IMR-90 (cell line): ENCODE data around the gene PRKAR2A. TPM values are rescaled to one million over a fixed set of nuclear protein-coding genes. Genes with fewer than 3 reads are reported as not detected.

ENCODE experiments used
- ATAC-seq: fragments of 200-7000 bp; cut with Tn5 transposase; 2 replicates; pipeline ENCODE4 v1.9.1; 2020; ENCODE audit warnings: low read depth, mild to moderate bottlenecking, moderate library complexity
- BruUV-seq: library from RNA; stranded (reverse); fragments of 400-500 nt; replicated peaks from 2 replicates; lab custom pipeline; 2021; lab: Mats Ljungman, UMichigan
- CTCF ChIA-PET: fragments of 300-600 bp; formaldehyde crosslinking; extraction: SDS; loops from one replicate; lab custom pipeline; 2021; ENCODE audit warnings: antibody characterized with exemption; lab: Yijun Ruan, JAX
- POLR2A ChIA-PET: fragments of 300-600 bp; sonication (Branson Sonifier 250); formaldehyde crosslinking; loops from one replicate; lab custom pipeline; 2022; ENCODE audit warnings: antibody characterized with exemption; ENCODE audit not compliant: unreplicated experiment; lab: Charles Lee
- DNase-seq: peaks from one replicate; pipeline ENCODE4 v3.0.0; 2013
- H2AFZ ChIP-seq: replicated peaks from 2 replicates; pipeline ENCODE3; 2013; ENCODE audit warnings: low read length, mild to moderate bottlenecking; ENCODE audit not compliant: poor library complexity
- H2AK5ac ChIP-seq: 2 replicates; pipeline ENCODE4 v1.6.1; 2013; ENCODE audit warnings: low read depth, low read length, inconsistent platforms
- H2AK9ac ChIP-seq: replicated peaks from 2 replicates; pipeline ENCODE3; 2013; ENCODE audit warnings: mild to moderate bottlenecking, low read depth, low read length, moderate library complexity; ENCODE audit not compliant: poor library complexity
- H2BK120ac ChIP-seq: 2 replicates; pipeline ENCODE4 v1.6.1; 2013; ENCODE audit warnings: low read depth, low read length, inconsistent platforms
- H2BK15ac ChIP-seq: 3 replicates; pipeline ENCODE4 v1.6.1; 2013; ENCODE audit warnings: low read depth, low read length, inconsistent platforms
- H2BK20ac ChIP-seq: 2 replicates; pipeline ENCODE4 v1.6.1; 2013; ENCODE audit warnings: low read depth, mild to moderate bottlenecking, inconsistent platforms, low read length, moderate library complexity
- H2BK5ac ChIP-seq: 2 replicates; pipeline ENCODE4 v1.6.1; 2013; ENCODE audit warnings: mild to moderate bottlenecking, low read depth, low read length, inconsistent platforms; ENCODE audit not compliant: poor library complexity, severe bottlenecking
- H3K14ac ChIP-seq: replicated peaks from 2 replicates; pipeline ENCODE4 v1.6.1; 2013; ENCODE audit warnings: low read depth, low read length, inconsistent platforms
- H3K18ac ChIP-seq: 2 replicates; pipeline ENCODE4 v1.6.1; 2013; ENCODE audit warnings: low read depth, low read length, control low read depth
- H3K23ac ChIP-seq: 2 replicates; pipeline ENCODE4 v1.6.1; 2013; ENCODE audit warnings: low read depth, low read length, inconsistent platforms
- H3K27ac ChIP-seq: 2 replicates; pipeline ENCODE4 v1.5.1; 2013; ENCODE audit warnings: mild to moderate bottlenecking, control low read depth, low read length; ENCODE audit not compliant: insufficient read depth
- H3K27me3 ChIP-seq: 2 replicates; pipeline ENCODE4 v1.6.1; 2013; ENCODE audit warnings: low read length; ENCODE audit not compliant: control insufficient read depth, insufficient read depth
- H3K36me3 ChIP-seq: 2 replicates; pipeline ENCODE4 v1.6.1; 2013; ENCODE audit warnings: low read length, mixed read lengths; ENCODE audit not compliant: control insufficient read depth, insufficient read depth
- H3K4ac ChIP-seq: 2 replicates; pipeline ENCODE4 v1.6.1; 2013; ENCODE audit warnings: low read depth, low read length, inconsistent platforms
- H3K4me1 ChIP-seq: 2 replicates; pipeline ENCODE4 v1.6.1; 2013; ENCODE audit warnings: low read length, mixed read lengths; ENCODE audit not compliant: control insufficient read depth, insufficient read depth
- H3K4me2 ChIP-seq: 2 replicates; pipeline ENCODE4 v1.6.1; 2013; ENCODE audit warnings: low read depth, mild to moderate bottlenecking, control low read depth, low read length, moderate library complexity
- H3K4me3 ChIP-seq: 2 replicates; pipeline ENCODE4 v1.5.1; 2013; ENCODE audit warnings: low read depth, mild to moderate bottlenecking, control low read depth, low read length, moderate library complexity; ENCODE audit not compliant: insufficient read depth
- H3K56ac ChIP-seq: 2 replicates; pipeline ENCODE4 v1.6.1; 2013; ENCODE audit warnings: low read length, inconsistent platforms; ENCODE audit not compliant: insufficient read depth; ENCODE audit errors: extremely low read depth
- H3K79me1 ChIP-seq, 2 experiments: 2 replicates each; pipeline ENCODE4 v1.6.1; 2013; ENCODE audit warnings: low read length in 2 of 2, inconsistent platforms in 1 of 2, low read depth in 1 of 2
- H3K9ac ChIP-seq: 2 replicates; pipeline ENCODE4 v1.6.1; 2013; ENCODE audit warnings: low read depth, low read length, control low read depth
- H3K9me1 ChIP-seq: 2 replicates; pipeline ENCODE4 v1.6.1; 2013; ENCODE audit warnings: low read length, inconsistent platforms; ENCODE audit not compliant: insufficient read depth
- H3K9me3 ChIP-seq: 2 replicates; pipeline ENCODE4 v1.6.1; 2013; ENCODE audit warnings: low read length; ENCODE audit not compliant: control insufficient read depth, insufficient read depth
- H4K20me1 ChIP-seq: 2 replicates; pipeline ENCODE4 v1.6.1; 2013; ENCODE audit warnings: low read length, inconsistent platforms; ENCODE audit not compliant: insufficient read depth
- H4K5ac ChIP-seq: 2 replicates; pipeline ENCODE4 v1.6.1; 2013; ENCODE audit warnings: mild to moderate bottlenecking, low read depth, low read length, control low read depth
- H4K8ac ChIP-seq, 2 experiments: 2 replicates each; pipeline ENCODE4 v1.6.1; 2013; ENCODE audit warnings: low read depth in 2 of 2, low read length in 2 of 2, control low read depth in 1 of 2, inconsistent platforms in 1 of 2
- H4K91ac ChIP-seq: 2 replicates; pipeline ENCODE4 v1.6.1; 2013; ENCODE audit warnings: low read depth, low read length, inconsistent platforms; ENCODE audit not compliant: insufficient read depth
- CEBPB ChIP-seq: IDR thresholded peaks from 2 replicates; pipeline ENCODE4 v1.6.1; 2012; ENCODE audit warnings: low read depth, low read length, improper control_type of control experiment
- CHD1 ChIP-seq: IDR thresholded peaks from 2 replicates; pipeline ENCODE4 v1.6.1; 2012; ENCODE audit warnings: low read depth, low read length, improper control_type of control experiment
- CTCF ChIP-seq: conservative IDR thresholded peaks from 2 replicates; pipeline ENCODE4 v1.5.1; 2012; ENCODE audit warnings: mild to moderate bottlenecking, low read depth, low read length, improper control_type of control experiment
- ELK1 ChIP-seq: fragments of 150-350 bp; IDR thresholded peaks from 2 replicates; pipeline ENCODE4 v1.6.1; 2016; ENCODE audit warnings: low read depth, mild to moderate bottlenecking, low read length, moderate library complexity, borderline replicate concordance
- MXI1 ChIP-seq: IDR thresholded peaks from 2 replicates; pipeline ENCODE4 v1.6.1; 2012; ENCODE audit warnings: low read depth, mild to moderate bottlenecking, low read length, moderate library complexity, borderline replicate concordance
- NFE2L2 ChIP-seq: fragments of 150-350 bp; IDR thresholded peaks from 2 replicates; pipeline ENCODE4 v1.6.1; 2016; ENCODE audit warnings: low read depth, mild to moderate bottlenecking, low read length
- RAD21 ChIP-seq: IDR thresholded peaks from 2 replicates; pipeline ENCODE4 v1.6.1; 2012; ENCODE audit warnings: low read length, improper control_type of control experiment
- USF2 ChIP-seq: fragments of 150-350 bp; IDR thresholded peaks from 2 replicates; pipeline ENCODE4 v1.6.1; 2017; ENCODE audit warnings: mild to moderate bottlenecking, antibody characterized with exemption, low read length, low read depth
- WGBS, 2 experiments: methylation state at CpG; one replicate each; pipeline versions ENCODE4 v1.1.5 to v1.1.7; 2013; ENCODE audit warnings: missing lambda C conversion rate in 2 of 2; ENCODE audit not compliant: insufficient read length in 1 of 2; ENCODE audit errors: extremely low coverage in 2 of 2; 5-methylcytosine and 5-hydroxymethylcytosine counted together
- dilution Hi-C: fragments of 300-500 bp; cut with HindIII; formaldehyde crosslinking; loops from one replicate; pipeline ENCODE4 v1.14.3; 2018; ENCODE audit warnings: low sequenced_read_pairs; ENCODE audit not compliant: unreplicated experiment
- in situ Hi-C: fragments of 300-500 bp; cut with MboI; formaldehyde crosslinking; loops from 3 replicates; pipeline ENCODE4 v1.14.3; 2019; ENCODE audit warnings: low sequenced_read_pairs, inconsistent platforms, mixed read lengths
- intact Hi-C: fragments of 100-400 bp; cut with micrococcal nuclease; formaldehyde crosslinking; loops from 2 replicates; pipeline ENCODE4 v1.10.0; 2022
- polyA plus RNA-seq, 3 experiments: library from polyadenylated mRNA; depleted of rRNA; stranded (reverse); fragments of >200 nt; gene quantifications; 2 replicates each; pipeline ENCODE4 v1.2.3, GENCODE V29; 2012; ENCODE audit warnings: low replicate concordance in 1 of 3
- total RNA-seq: library from RNA; depleted of rRNA; stranded (reverse); fragments of >200 nt; gene quantifications from 2 replicates; pipeline ENCODE4 v1.2.3, GENCODE V29; 2012

PRKAR2A gene
- total and polyA plus RNA-seq, 2 of the 4 experiments (the other 2 are of a cell fraction), result 11.3 to 48.2 TPM

- Histone ChIP-seq H3K56ac (no peak overlapping the region), H2BK5ac (no peak overlapping the region), H3K4ac (no peak overlapping the region), H2AK9ac (no peak overlapping the region), H2BK20ac (no peak overlapping the region), H3K4me2 (no peak overlapping the region), H3K27me3 (no peaks in the 10 kb centered on the region), H3K18ac (no peak overlapping the region), H2BK120ac (no peak overlapping the region), H3K23ac (no peak overlapping the region), H4K5ac (no peak overlapping the region), H3K4me3 (no peak overlapping the region), H3K4me1 (no peaks in the 10 kb centered on the region), H3K27ac (no peak overlapping the region), H3K14ac (no peak overlapping the region), H2AK5ac (no peak overlapping the region), H3K36me3 (peaks cover 3% of the 10 kb centered on the region), H3K79me1 (peaks cover under 1% of the 10 kb centered on the region in 2 experiments; a peak in 3 of 4 replicates), H3K9me1 (peaks cover 9% of the 10 kb centered on the region; the same call in 1 of the 2 replicates), H4K20me1 (no peaks in the 10 kb centered on the region), H4K91ac (no peak overlapping the region), H2BK15ac (no peak overlapping the region), H4K8ac (no peak overlapping the region), H2AFZ (no peak overlapping the region), H3K9ac (no peak overlapping the region), H3K9me3 (no peaks in the 10 kb centered on the region)
- TF ChIP-seq MXI1 (no peak), CEBPB (no peak), USF2 (no peak), CTCF (no peak), NFE2L2 (no peak), CHD1 (no peak), RAD21 (no peak), ELK1 (no peak)
- ChIA-PET CTCF (no interaction called here), POLR2A (no interaction called here)
- ATAC-seq, result no peak
- no TSS peak for BruUV-seq
- dilution Hi-C loops, result no loop called here
- in situ Hi-C loops, result no loop called here
- no peak for DNase-seq
- 100% methylated on average over 2 of the region's 8 CpGs for WGBS, 2 experiments
- intact Hi-C loops, result no loop called here
Measured at GRCh38 chr3:48891606-48892005, 43.9 kb upstream of the PRKAR2A start.
